HG03060 (cell line): ENCODE data around the gene CAMK1D.

Experiments
- ATAC-seq: cut with Tn5 transposase; IDR thresholded peaks from one replicate; pipeline ENCODE4 v1.9.1; 2021; ENCODE audit warnings: low read depth, moderate number of reproducible peaks; ENCODE audit not compliant: unreplicated experiment

The CAMK1D gene

DNA sequence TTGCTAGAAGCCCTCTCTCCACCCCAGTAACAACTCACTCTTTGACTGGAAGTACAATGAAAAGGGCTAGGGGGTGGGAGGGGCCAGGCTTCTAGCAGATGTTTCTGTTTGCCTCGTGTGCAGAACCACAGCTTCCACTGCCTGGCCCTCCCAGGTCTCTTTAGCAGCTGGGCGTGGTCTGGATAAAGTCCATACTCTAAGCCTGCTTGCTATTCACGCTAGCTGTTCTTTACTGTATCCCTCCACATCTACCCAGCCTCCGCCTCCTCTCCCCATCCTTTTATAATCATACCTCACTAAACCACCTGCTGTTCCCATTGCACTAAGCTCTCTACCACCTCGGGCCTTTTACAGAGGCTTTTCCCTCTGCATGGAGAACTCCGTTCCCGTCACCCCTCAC lies 288.8 kb downstream of the CAMK1D start:
- ATAC-seq: no peak

DNA sequence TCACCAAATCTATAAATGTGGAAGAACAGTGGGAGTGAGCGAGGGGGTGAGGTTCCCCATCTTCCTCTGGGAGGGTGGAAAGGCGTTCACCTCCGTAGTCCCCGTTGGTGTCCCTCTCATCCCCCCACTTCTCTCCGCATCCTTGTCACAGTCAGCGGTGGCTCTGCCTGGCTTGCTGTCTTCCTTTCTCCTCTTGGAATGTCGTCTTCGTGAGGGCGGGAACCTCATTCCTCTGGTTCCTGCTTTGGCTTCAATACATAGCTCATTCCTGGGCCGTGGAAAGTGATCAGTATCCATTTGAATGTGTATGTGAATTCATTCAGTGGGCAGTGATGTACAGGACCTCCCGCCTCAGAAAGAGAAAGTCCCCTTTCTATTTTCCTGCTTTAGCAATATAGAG lies 289.4 kb downstream of the CAMK1D start:
- ATAC-seq: no peak

DNA sequence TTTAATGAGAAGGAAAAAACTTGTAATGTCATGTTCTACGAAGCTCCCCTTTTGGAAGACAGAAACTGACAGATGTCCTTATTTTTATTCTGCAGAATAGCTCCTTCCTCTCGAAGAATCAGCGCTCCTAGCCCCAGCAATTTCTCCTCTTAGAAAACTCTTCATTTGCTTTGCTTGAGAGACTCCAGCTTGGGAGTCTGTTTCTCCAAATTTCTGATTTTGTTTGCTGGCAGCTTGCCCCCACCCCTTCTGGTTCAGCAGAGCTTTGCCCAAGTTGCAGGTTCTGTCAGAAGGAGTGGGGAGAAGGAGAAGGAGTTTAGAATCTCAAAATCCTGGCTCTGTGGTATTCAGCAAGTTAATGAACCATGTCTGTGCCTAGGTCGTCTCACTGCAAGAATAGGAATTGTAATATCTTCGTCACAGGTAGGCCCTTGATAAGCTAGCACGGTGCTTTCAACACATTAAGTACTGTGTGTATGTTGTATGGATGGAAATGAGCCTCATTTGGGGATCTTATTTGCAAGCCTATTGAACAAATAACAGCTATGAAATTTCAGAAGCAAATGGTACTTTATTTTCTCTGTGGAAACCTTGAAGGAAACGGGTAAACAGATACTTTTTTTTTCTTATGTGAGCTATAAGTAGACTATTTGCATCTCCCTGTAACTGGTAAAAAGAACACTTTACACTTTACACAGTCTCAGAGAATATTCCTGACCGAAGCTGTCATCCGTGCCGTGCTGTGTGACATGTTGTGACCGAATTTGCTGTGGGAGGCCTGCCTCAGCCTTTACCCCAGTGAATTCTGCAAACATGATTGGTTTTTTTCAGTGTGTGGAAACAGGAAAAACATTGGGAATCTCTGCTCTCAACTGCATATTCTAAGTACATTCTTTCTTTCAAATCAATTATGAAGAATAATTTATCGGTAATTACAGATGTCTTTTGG lies 290.9 kb downstream of the CAMK1D start:
- ATAC-seq: no peak

DNA sequence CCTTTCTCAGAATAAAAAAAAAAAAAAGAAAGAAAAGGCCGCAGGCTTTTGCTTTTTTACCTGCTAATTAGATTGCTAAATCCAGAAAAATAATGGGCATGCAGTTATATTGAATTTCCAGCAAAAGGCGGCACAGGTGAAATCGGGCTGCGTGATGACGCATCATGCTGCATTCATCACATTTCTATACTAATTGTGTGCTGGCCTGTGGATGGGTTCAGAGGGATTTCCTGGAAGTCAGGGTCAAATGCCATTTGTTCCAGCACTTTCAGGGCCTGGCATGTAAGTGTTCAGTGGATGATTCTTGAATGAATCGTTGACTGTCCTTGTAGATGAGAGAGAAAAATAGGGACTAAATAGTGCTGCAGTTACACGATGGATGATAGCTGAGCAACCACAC lies 292.7 kb downstream of the CAMK1D start:
- no peak for ATAC-seq

DNA sequence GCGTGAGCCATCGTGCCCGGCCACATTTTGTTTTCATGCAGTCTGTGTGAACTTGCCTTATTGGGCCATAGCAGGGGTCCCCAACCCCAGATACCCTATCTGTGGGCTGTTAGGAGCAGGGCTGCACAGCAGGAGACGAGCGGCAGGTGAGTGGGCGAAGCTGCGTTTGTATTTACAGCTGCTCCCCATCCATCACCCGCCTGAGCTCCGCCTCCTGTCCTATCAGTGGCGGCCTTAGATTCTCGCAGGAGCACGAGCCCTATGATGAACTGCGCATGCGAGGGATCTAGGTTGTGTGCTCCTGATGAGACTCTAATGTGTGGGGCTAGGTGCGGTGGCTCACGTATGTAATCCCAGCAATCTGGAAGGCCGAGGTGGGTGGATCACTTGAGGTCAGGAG lies 293.9 kb downstream of the CAMK1D start:
- no peak for ATAC-seq

DNA sequence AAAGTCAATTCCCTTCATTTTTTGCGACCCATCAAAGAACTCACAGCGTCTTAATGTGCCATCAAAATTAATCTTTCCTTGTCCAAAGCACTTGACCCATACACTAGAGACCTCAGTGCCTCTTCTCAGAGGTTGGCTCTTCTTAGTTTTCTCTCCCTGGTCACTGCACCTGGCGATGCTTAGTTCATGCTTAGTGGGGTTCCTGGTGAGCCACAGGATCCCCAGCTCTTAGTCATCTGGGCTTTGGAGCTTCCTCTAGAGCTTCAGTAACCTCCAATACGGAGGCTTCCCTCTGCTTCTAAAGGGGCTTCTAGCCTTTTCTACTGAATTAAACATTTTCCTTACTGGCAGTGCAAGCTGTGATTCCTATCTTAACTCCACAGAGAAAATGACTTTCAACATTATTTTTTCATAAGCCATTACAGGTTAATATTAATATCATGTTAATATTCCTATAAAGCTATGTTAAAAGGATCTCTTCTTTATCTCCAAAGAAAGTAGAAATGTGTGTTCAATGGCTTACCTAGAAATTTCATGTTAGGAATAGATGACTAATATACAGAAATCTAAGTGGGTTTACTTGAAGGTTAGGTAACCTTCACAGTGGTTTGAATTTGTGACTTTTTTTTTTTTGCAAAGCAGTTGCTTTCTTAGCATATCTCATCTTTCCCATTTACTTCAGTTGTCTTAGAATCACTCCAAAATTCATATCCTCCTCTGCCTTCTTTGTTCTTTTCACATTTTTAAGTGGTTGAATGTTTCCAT lies 295.2 kb downstream of the CAMK1D start:
- ATAC-seq: no peak

DNA sequence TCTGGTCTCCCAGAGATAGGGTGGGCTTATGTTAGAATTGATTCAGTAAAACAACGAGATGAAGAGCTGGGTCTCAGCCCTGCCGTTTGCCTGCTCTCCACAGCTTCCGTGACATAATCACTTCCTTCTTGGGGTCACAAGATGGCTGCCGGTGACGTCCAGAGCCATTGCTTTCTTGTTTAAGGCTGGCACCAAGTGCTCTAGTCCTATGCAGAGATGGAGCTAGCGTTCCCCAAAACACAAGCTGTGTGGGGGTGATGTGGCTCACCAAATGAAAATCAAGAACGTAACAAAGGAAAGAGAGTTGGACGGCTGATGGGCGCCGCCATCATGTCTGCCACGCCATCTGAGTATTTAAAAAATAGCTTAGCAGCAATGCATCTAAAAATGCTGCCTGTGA lies 296.1 kb downstream of the CAMK1D start:
- no peak for ATAC-seq

DNA sequence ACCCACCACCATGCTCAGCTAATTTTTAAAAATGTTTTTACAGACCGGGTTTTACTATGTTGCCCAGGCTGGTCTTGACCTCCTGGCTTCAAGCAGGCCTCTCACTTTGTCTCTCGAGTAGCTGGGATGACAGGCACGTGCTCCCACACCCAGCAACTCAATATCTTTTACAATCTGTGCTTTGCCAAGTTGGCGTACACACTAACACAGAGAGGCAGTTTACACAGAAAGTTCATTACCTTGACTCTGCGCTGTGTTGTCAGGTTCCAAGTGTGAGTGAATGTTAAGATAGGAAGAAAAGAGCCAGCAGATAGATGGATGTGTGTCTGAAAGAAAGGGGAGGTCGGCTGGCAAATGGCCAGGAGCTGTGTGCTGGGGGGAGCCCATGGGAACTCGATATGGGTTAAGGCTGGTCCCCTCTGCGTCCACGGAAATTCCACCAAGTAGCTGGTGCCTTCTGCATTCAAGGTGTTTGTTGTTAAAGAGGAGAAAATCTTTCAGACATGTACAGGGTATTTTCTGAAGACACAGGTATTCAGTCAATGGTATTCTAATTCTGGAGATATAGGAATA lies 299.8 kb downstream of the CAMK1D start:
- no peak for ATAC-seq

DNA sequence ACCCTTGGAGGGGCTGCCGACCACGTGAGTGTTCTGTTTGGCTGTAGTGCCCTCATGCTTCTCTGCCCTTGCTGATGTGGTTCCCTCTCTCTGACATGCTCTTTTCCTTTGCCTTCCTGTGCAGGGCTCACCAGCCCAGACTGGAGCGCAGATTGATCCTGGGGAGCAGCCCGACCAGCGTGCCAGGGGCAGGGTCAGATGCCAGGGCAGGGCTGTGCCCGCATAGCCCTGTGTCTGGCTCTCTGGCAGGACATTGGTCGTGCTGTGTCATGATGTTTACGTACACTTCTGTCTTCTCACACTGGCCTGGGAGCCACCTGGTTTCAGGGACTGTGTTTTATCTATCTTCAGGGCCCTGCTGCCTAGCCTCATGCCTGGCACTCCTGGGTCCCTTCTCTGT lies 300.8 kb downstream of the CAMK1D start:
- ATAC-seq: no peak

DNA sequence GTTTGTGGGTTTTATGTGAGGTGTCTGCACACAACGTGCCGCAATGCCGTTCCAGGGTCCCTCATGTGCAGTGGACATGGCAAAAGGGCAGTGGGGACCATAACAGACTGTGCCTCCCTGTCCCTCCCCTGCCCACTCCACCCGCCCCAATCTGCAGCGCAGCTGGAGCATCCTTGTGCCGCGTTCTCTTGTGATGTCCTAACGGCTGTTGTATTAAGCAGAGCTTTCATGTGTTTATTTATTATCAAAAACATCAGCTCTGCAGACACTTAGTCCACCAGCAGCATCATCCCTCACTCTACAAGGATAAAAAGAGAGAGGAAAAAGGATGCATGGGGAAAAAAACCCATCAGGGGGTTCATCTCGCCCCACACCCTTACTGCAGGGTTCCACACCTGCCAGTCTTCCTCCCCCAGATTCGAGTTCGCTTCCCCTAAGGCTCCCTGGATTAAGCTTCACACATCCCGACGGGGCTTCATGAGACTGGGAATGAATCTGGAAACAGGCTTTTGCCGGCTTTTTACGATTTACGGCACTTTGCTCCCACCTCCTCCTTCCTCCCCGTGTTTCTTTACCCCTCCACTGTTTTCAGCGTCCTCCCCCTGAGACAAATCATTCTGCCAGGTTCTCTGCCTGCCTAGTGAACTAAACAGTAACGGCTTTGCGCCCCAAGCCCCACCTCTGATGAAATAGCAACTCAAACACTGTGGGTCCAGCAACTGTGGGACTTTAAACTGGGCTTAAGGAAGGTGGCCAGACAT lies 301.4 kb downstream of the CAMK1D start:
- no peak for ATAC-seq

DNA sequence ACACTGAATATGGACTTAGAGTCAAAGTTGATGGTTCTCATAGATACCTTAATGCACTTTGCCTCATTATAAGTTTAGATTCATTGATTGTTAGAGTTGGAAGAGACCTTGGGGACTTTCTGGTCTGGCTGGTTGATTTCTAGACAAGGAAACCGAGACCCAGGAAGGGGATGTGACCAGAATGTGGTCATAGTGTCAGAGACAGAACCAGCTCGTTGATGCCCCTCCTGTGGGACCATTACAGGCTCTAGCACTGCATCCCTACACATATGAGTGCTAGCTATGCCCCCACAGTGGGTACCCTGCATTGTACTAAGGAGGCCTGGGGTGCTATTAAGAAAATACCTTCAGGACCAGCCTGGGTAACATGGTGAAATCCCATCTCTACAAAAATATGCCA lies 306.6 kb downstream of the CAMK1D start:
- ATAC-seq: no peak

DNA sequence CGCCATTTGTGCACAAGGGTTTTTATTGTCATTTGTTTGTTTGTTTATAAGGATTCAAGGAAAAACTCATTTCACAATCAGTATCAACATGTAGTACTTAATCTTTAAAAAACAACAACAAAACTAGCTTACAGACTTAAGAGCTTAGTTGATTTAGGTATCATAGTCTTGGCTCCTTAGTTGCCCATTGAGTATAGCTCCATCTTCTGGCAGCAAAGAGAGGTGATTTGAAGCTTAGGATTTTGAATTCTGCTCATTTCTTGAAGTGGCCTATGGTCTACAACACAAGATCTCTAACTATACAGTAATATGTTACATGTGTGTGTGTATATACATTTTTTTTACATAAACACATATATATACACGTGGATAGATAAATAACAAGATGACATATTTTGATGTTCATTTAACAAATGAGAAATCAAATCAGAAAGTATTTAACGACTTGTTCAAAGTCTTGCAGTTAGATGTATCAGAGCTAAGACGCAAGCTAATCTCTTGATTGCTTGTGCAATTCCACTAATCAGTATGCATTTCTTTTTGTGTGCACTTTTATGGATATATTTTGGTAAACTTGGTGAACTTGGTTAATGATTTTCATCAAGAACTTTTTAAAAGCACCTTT lies 307.3 kb downstream of the CAMK1D start:
- ATAC-seq: no peak

DNA sequence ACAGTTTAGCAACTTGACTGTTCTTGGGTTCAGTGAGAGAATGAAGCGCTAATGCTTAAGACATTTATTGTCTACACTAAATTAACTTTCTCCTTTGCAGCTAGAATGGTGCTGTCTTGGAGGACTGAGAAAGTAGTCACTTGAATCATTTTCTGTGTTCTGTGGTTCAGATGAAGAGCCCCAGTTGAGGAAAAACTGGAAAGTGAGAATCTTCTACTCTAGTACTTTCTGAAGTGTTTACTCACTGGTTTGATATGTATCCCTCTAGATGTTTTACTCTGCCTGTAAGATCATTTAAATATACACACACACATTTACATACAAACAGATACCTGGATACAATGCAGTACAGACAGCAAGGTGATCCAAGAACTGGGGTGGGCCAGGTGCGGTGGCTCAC lies 308.1 kb downstream of the CAMK1D start:
- no peak for ATAC-seq

DNA sequence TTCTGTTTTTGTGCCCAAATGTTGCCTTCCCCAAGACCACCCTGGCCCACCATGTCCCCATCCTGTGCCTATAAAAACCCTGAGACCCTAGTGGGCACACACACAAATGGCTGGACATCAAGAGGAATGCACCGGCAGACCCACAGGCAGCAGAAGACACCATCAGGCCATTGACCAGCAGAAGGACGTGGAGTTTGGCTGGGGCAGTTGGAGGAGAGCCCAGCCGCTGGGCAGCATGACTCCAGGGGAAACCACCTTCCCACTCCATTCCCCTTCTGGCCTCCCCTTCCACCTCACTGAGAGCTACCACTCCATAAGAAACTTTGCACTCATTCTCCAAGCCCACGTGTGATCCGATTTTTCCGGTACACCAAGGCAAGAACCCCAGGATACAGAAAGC lies 309.2 kb downstream of the CAMK1D start:
- ATAC-seq: no peak

DNA sequence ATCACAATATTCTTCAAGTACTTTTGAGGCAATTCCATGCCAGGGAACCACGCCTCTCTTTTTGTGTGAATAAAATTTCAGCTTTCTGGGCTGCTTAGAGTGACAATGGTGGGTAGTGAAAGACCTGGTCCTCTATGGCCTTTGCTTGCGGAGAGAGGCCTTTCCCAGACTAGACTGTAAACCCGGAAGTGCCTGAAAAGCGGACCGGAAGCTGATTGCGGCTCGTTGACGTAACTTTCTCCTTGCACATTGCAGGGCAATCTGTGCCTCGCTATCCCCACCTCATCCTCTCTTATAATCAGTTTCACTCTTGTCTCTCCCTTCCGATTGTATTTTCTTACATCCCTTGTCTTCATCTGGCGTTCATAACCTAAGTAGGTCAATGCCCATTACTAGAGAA lies 310.4 kb downstream of the CAMK1D start:
- ATAC-seq: no peak

DNA sequence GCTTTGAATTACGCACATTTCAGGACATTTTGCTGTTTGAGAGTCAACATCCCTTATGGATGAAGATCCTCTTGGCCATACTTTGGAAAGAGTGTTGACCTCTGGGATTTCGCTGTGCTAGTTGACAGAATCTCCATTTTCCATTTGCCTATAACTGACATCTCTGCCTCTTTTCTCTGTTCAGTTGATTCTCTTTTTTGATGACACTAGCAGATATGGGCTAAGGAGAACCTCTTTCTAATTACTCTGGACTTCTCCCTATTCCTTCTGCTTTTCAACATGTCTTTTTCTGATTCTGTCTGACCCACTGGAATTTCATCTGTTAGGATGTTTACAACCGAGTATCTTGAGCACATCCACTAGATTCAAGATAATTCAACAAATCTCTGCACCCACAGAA lies 311.5 kb downstream of the CAMK1D start:
- no peak for ATAC-seq

DNA sequence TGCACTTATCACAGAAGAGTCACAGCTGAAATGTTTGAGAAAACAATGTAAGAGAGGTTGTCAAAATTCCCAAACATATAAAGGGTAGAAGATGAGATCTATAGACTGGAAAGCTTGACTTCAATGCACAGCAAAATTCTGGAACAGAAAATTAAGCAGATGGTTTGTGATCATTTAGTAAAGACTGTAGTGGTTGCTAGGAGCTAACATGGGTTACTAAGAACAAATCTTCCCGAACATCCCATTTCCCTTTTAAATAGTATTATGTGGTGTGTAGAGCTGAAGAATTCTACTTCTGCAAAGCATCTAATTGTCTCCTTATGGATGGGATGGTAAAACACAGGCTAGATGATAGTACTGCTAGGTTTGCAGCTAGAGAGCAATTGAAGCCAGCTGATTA lies 312.3 kb downstream of the CAMK1D start:
- no peak for ATAC-seq

DNA sequence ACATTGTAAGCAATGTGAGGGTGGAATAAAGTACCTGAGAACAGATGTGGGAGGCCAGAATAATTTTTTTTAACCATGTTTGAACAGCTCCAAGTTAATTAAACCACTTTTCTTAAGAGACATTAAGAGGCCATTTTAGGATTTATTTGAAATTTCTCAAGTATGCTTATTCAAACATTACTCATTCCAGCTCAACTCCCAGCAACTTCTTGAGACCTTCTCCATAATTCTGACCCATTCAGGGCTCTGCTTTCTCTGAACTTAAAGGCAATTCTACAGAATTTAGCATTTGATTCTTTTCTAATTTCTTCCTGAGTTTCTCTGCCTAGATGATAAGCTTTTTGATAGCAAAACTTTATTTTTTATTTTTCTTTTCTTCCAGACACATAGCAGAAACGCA lies 314.5 kb downstream of the CAMK1D start:
- no peak for ATAC-seq

DNA sequence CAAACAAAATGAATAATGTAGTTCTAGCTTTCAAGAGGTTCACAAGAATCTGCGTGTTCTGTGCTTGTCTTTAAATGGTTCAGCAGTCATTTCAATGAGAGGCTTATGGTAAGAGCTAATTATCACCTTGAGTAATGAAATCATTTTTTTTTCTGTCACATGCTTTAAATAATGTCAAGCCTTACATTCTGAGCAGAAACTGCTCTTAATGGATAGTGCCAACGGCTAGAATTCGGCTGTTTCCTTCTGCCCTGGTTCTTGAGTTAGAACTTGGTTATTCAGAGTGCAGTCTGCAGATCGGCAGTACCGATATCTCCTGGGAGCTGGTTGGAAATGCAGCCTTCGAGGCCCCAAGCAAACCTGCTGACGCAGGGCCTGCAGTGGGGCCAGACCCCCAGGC lies 316.2 kb downstream of the CAMK1D start:
- ATAC-seq: no peak

DNA sequence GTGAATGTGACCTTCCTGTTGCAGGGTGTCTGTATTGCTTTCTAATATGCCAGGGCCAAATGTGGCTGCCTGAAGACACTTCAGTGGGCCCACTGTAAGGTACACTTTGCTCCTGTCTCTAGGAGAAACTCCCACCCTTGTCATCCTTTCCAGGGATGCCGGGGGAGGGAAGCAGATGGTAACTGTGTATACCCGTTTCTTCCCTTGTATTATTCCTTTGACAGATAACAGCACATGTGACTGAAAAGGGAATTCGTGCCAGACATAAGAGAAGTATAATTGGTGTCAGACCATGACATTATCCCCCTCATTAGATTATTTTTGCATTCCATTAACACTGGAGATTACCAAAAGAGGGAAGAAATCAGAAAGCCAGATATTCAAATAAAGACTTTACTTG lies 317.7 kb downstream of the CAMK1D start:
- no peak for ATAC-seq
